ENCODE results near the gene SETDB2. TPM values are rescaled to one million over a fixed set of nuclear protein-coding genes. Genes with fewer than 3 reads are reported as not detected.

SETDB2 gene
- total and polyA plus RNA-seq, 2 donors (not counting 3 experiments of a cell fraction or from before 2014, with no cell fraction given) = 1.5 to 5.6 TPM

DNA sequence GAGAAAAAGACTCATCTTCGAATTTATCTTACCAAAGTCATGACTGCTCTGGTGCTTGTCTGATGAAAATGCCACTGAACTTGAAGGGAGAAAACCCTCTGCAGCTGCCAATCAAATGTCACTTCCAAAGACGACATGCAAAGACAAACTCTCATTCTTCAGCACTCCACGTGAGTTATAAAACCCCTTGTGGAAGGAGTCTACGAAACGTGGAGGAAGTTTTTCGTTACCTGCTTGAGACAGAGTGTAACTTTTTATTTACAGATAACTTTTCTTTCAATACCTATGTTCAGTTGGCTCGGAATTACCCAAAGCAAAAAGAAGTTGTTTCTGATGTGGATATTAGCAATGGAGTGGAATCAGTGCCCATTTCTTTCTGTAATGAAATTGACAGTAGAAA lies 32.5 kb downstream of the SETDB2 start:
- H3K9ac ChIP-seq (replicated peaks; ENCODE audit: extremely low read depth, insufficient read depth, low read length) = no peak overlapping the region
- TF ChIP-seq POLR2AphosphoS5 (IDR thresholded peaks at IDR 0.05; ENCODE audit: insufficient read depth, low read depth, low read length) (no peak), MYC (IDR thresholded peaks at IDR 0.05; ENCODE audit: low read depth, low read length) (no peak), CTCF (IDR thresholded peaks at IDR 0.05; ENCODE audit: extremely low read depth in 1 of 2, insufficient read depth in 1 of 2, low read depth in 1 of 2, low read length in 2 of 2) (no peak), EZH2 (IDR thresholded peaks at IDR 0.05; ENCODE audit: borderline replicate concordance, low read depth, low read length, severe bottlenecking) (no peak), FOS (IDR thresholded peaks at IDR 0.05; ENCODE audit: borderline replicate concordance, insufficient read depth, low read length) (no peak), GATA2 (IDR thresholded peaks at IDR 0.05; ENCODE audit: insufficient read depth, insufficient read length, low read depth, low read length) (no peak), JUN (IDR thresholded peaks at IDR 0.05; ENCODE audit: borderline replicate concordance, insufficient read depth, insufficient read length, low read depth) (no peak), POLR2A (IDR thresholded peaks at IDR 0.05; ENCODE audit: low read depth, low read length) (no peak), MAX (IDR thresholded peaks at IDR 0.05; ENCODE audit: insufficient read depth, insufficient read length) (no peak)
- H3K79me2 ChIP-seq (ENCODE audit: control insufficient read depth, insufficient read depth, low read length) = no peaks in the 10 kb centered on the region
- no peaks in the 10 kb centered on the region for H3K4me1 ChIP-seq (ENCODE audit: control insufficient read depth, extremely low read depth, insufficient read depth, low read length)
- no TSS peak for BruUV-seq (replicated peaks)
- DNase-seq (ENCODE audit: low read depth, low spot score) = no peak
- intact Hi-C loops (cut with micrococcal nuclease) (no loop called here), dilution Hi-C loops (cut with MboI; ENCODE audit: extremely low pct_ligation_motif_present, low sequenced_read_pairs) (no loop called here)
- ChIA-PET POLR2A (no interaction called here), CTCF (no interaction called here)
- FAIRE-seq = no peak
- no peak overlapping the region for H3K4me2 ChIP-seq (ENCODE audit: insufficient read depth, low read length)
- H3K9me3 ChIP-seq (replicated peaks; ENCODE audit: control insufficient read depth, insufficient read depth, low read length) = no peaks in the 10 kb centered on the region
- H3K27ac ChIP-seq (ENCODE audit: insufficient read depth, low read depth, low read length) = no peak overlapping the region
- H3K9me1 ChIP-seq (replicated peaks; ENCODE audit: control insufficient read depth, extremely low read depth, insufficient read depth, low read length) = no peaks in the 10 kb centered on the region
- H2AFZ ChIP-seq (ENCODE audit: low read depth, low read length) = no peak overlapping the region
- H3K4me3 ChIP-seq (replicated peaks in 1 of 3; ENCODE audit: insufficient read depth in 1 of 3, low read depth in 1 of 3, low read length in 3 of 3) = no peak overlapping the region
- H3K27me3 ChIP-seq (ENCODE audit: control insufficient read depth in 2 of 2, insufficient read depth in 2 of 2, low read length in 2 of 2) = no peaks in the 10 kb centered on the region
- no peaks in the 10 kb centered on the region for H4K20me1 ChIP-seq (replicated peaks; ENCODE audit: control insufficient read depth, extremely low read depth, insufficient read depth, low read length)
- no peaks in the 10 kb centered on the region for H3K36me3 ChIP-seq (ENCODE audit: control insufficient read depth in 2 of 2, extremely low read depth in 1 of 2, insufficient read depth in 2 of 2, low read length in 2 of 2)
